ENCODE data around the gene CACNB2. TPM values are rescaled to one million over a fixed set of nuclear protein-coding genes. Genes with fewer than 3 reads are reported as not detected.

The CACNB2 gene
- total and polyA plus RNA-seq, 2 donors (not counting 3 experiments of a cell fraction or from before 2014, with no cell fraction given) = not detected

DNA sequence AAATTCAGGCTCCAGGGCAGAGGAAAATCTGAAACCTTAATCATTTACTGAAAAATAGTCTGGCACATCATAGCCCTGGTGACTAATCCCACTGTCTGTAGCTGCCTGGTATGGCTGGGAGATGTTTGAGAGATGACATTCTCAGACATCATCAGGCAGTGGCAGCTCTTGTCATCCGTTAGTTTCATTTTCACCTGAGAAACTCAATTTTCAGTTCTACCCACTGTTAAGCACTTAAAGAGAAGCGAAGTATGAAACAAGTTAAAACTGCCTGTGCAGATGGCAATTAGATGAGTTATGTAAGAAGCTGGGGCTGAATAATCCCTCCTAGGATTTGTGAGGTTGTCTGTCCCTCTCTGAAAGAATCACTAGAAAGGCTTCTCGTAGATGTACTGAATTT lies 361.0 kb downstream of the CACNB2 start:
- no peak overlapping the region for H3K27ac ChIP-seq (ENCODE audit: insufficient read depth, low read depth, low read length)
- no peaks in the 10 kb centered on the region for H3K36me3 ChIP-seq (ENCODE audit: control insufficient read depth in 2 of 2, extremely low read depth in 1 of 2, insufficient read depth in 2 of 2, low read length in 2 of 2)
- no peaks in the 10 kb centered on the region for H4K20me1 ChIP-seq (replicated peaks; ENCODE audit: control insufficient read depth, extremely low read depth, insufficient read depth, low read length)
- H3K79me2 ChIP-seq (ENCODE audit: control insufficient read depth, insufficient read depth, low read length) = no peaks in the 10 kb centered on the region
- no peaks in the 10 kb centered on the region for H3K27me3 ChIP-seq (ENCODE audit: control insufficient read depth in 2 of 2, insufficient read depth in 2 of 2, low read length in 2 of 2)
- ChIA-PET POLR2A (no interaction called here), CTCF (no interaction called here)
- intact Hi-C loops (cut with micrococcal nuclease) = no loop called here
- no peak overlapping the region for H2AFZ ChIP-seq (ENCODE audit: low read depth, low read length)
- H3K4me1 ChIP-seq (ENCODE audit: control insufficient read depth, extremely low read depth, insufficient read depth, low read length) = no peaks in the 10 kb centered on the region
- H3K9me1 ChIP-seq (replicated peaks; ENCODE audit: control insufficient read depth, extremely low read depth, insufficient read depth, low read length) = no peaks in the 10 kb centered on the region
- FAIRE-seq (no peak), DNase-seq (ENCODE audit: low read depth, low spot score) (no peak)
- no peak overlapping the region for H3K4me2 ChIP-seq (ENCODE audit: insufficient read depth, low read length)
- no peak for TF ChIP-seq JUN (IDR thresholded peaks at IDR 0.05; ENCODE audit: borderline replicate concordance, insufficient read depth, insufficient read length, low read depth)
- TF ChIP-seq, protein P1, sequence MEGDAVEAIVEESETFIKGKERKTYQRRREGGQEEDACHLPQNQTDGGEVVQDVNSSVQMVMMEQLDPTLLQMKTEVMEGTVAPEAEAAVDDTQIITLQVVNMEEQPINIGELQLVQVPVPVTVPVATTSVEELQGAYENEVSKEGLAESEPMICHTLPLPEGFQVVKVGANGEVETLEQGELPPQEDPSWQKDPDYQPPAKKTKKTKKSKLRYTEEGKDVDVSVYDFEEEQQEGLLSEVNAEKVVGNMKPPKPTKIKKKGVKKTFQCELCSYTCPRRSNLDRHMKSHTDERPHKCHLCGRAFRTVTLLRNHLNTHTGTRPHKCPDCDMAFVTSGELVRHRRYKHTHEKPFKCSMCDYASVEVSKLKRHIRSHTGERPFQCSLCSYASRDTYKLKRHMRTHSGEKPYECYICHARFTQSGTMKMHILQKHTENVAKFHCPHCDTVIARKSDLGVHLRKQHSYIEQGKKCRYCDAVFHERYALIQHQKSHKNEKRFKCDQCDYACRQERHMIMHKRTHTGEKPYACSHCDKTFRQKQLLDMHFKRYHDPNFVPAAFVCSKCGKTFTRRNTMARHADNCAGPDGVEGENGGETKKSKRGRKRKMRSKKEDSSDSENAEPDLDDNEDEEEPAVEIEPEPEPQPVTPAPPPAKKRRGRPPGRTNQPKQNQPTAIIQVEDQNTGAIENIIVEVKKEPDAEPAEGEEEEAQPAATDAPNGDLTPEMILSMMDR (IDR thresholded peaks at IDR 0.05; ENCODE audit: extremely low read depth in 1 of 2, insufficient read depth in 1 of 2, low read depth in 1 of 2, low read length in 2 of 2) = no peak
- TF ChIP-seq MYC (IDR thresholded peaks at IDR 0.05; ENCODE audit: low read depth, low read length) = no peak
- no peak for TF ChIP-seq EZH2 (IDR thresholded peaks at IDR 0.05; ENCODE audit: borderline replicate concordance, low read depth, low read length, severe bottlenecking)
- no peak for TF ChIP-seq POLR2A (IDR thresholded peaks at IDR 0.05; ENCODE audit: low read depth, low read length)
- TF ChIP-seq, protein P2, sequence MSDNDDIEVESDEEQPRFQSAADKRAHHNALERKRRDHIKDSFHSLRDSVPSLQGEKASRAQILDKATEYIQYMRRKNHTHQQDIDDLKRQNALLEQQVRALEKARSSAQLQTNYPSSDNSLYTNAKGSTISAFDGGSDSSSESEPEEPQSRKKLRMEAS (IDR thresholded peaks at IDR 0.05; ENCODE audit: insufficient read depth, insufficient read length) = no peak
- TF ChIP-seq POLR2AphosphoS5 (IDR thresholded peaks at IDR 0.05; ENCODE audit: insufficient read depth, low read depth, low read length) = no peak
- TF ChIP-seq GATA2 (IDR thresholded peaks at IDR 0.05; ENCODE audit: insufficient read depth, insufficient read length, low read depth, low read length) = no peak
- no peak for TF ChIP-seq FOS (IDR thresholded peaks at IDR 0.05; ENCODE audit: borderline replicate concordance, insufficient read depth, low read length)
- H3K9ac ChIP-seq (replicated peaks; ENCODE audit: extremely low read depth, insufficient read depth, low read length) = no peak overlapping the region
- dilution Hi-C loops (cut with MboI; ENCODE audit: extremely low pct_ligation_motif_present, low sequenced_read_pairs) = no loop called here
- no TSS peak for BruUV-seq (replicated peaks)
- no peaks in the 10 kb centered on the region for H3K9me3 ChIP-seq (replicated peaks; ENCODE audit: control insufficient read depth, insufficient read depth, low read length)
- H3K4me3 ChIP-seq (replicated peaks in 1 of 3; ENCODE audit: insufficient read depth in 1 of 3, low read depth in 1 of 3, low read length in 3 of 3) = no peak overlapping the region

All from endothelial cell of umbilical vein (primary cell).